HG03045 (cell line): ENCODE data around the gene TAS1R1.
"Not testable (repeated sequence)": the region's sequence is repeated elsewhere in the genome, so short reads cannot be mapped to it uniquely, and the experiment has no call there.

ENCODE experiments used
- ATAC-seq: cut with Tn5 transposase; IDR thresholded peaks from one replicate; pipeline ENCODE4 v1.9.1; 2021; ENCODE audit warnings: mild to moderate bottlenecking, moderate library complexity; ENCODE audit not compliant: unreplicated experiment

TAS1R1 gene

GRCh38 chr1:6588128-6588892 is 33.2 kb downstream of the TAS1R1 start:
- no peak for ATAC-seq

GRCh38 chr1:6588893-6589520 is 33.9 kb downstream of the TAS1R1 start:
- no peak for ATAC-seq

- ATAC-seq = no peak
Measured at GRCh38 chr1:6590046-6590445, 34.9 kb downstream of the TAS1R1 start.

- no peak for ATAC-seq
Measured at GRCh38 chr1:6591222-6591621, 36.1 kb downstream of the TAS1R1 start.

- no peak for ATAC-seq
Measured at GRCh38 chr1:6591644-6592043, 36.5 kb downstream of the TAS1R1 start.

- ATAC-seq = no peak
Measured at GRCh38 chr1:6592441-6592840, 37.3 kb downstream of the TAS1R1 start.

GRCh38 chr1:6592865-6593593 is 37.9 kb downstream of the TAS1R1 start:
- no peak for ATAC-seq

- no peak for ATAC-seq
Measured at GRCh38 chr1:6593810-6594209, 38.7 kb downstream of the TAS1R1 start.

- ATAC-seq = no peak
Measured at GRCh38 chr1:6594977-6595740, 40.1 kb downstream of the TAS1R1 start.

- ATAC-seq = no peak
Measured at GRCh38 chr1:6596351-6596750, 41.2 kb downstream of the TAS1R1 start.

- ATAC-seq = no peak
Measured at GRCh38 chr1:6596886-6597776, 42.0 kb downstream of the TAS1R1 start.

GRCh38 chr1:6597777-6598131 is 42.6 kb downstream of the TAS1R1 start:
- no peak for ATAC-seq

- ATAC-seq = no peak
Measured at GRCh38 chr1:6599141-6599975, 44.3 kb downstream of the TAS1R1 start.

- ATAC-seq = not testable (repeated sequence)
Measured at GRCh38 chr1:6599991-6600390, 44.9 kb downstream of the TAS1R1 start.

GRCh38 chr1:6600410-6601048 is 45.4 kb downstream of the TAS1R1 start:
- no peak for ATAC-seq

- ATAC-seq = peak; percentile 25
Measured at GRCh38 chr1:6601049-6601922, 46.2 kb downstream of the TAS1R1 start.

GRCh38 chr1:6601923-6602668 is 47.0 kb downstream of the TAS1R1 start:
- peak; percentile 13 for ATAC-seq
